GM23338 (cell line): ENCODE results near the gene SQSTM1. TPM values are rescaled to one million over a fixed set of nuclear protein-coding genes. Genes with fewer than 3 reads are reported as not detected.

Experiments used
- ATAC-seq: fragments of 200-7000 bp; cut with Tn5 transposase; 3 replicates; pipeline ENCODE4 v1.9.1; 2020
- DNase-seq: peaks from one replicate; pipeline ENCODE4 v3.0.0-alpha.2; 2015; ENCODE audit warnings: low spot score
- H2AFZ ChIP-seq: fragments of 200-600 bp; sonication (generic); 2 replicates; pipeline ENCODE4 v1.8.0; 2016; ENCODE audit warnings: antibody characterized with exemption, mild to moderate bottlenecking, moderate library complexity
- H3F3A ChIP-seq: fragments of 200-600 bp; sonication (generic); replicated peaks from 2 replicates; pipeline ENCODE4 v1.8.0; 2017; ENCODE audit warnings: antibody characterized with exemption, mixed run types, low read depth
- H3K27ac ChIP-seq: fragments of 200-600 bp; sonication (generic); 2 replicates; pipeline ENCODE4 v1.6.1; 2016; ENCODE audit warnings: low read depth
- H3K27me3 ChIP-seq: fragments of 200-600 bp; sonication (generic); 2 replicates; pipeline ENCODE4 v1.8.0; 2016; ENCODE audit warnings: mild to moderate bottlenecking, mixed run types, moderate library complexity; ENCODE audit not compliant: insufficient read depth
- H3K36me3 ChIP-seq: fragments of 200-600 bp; sonication (generic); 2 replicates; pipeline ENCODE4 v1.8.0; 2016; ENCODE audit warnings: mild to moderate bottlenecking; ENCODE audit not compliant: insufficient read depth
- H3K4me1 ChIP-seq: fragments of 200-600 bp; sonication (generic); 2 replicates; pipeline ENCODE4 v1.8.0; 2016; ENCODE audit warnings: mild to moderate bottlenecking, moderate library complexity; ENCODE audit not compliant: insufficient read depth
- H3K4me2 ChIP-seq: fragments of 200-600 bp; sonication (generic); 2 replicates; pipeline ENCODE4 v1.7.1; 2017; ENCODE audit warnings: mixed run types
- H3K4me3 ChIP-seq: fragments of 200-600 bp; sonication (generic); 2 replicates; pipeline ENCODE4 v1.6.1; 2016; ENCODE audit warnings: mixed run types
- H3K79me2 ChIP-seq: fragments of 200-600 bp; sonication (generic); replicated peaks from 2 replicates; pipeline ENCODE4 v1.8.0; 2017; ENCODE audit warnings: mild to moderate bottlenecking; ENCODE audit not compliant: insufficient read depth
- H3K9me2 ChIP-seq: fragments of 200-600 bp; sonication (generic); 2 replicates; pipeline ENCODE4 v1.8.0; 2017; ENCODE audit not compliant: insufficient read depth
- H4K20me1 ChIP-seq: fragments of 200-600 bp; sonication (generic); replicated peaks from 2 replicates; pipeline ENCODE4 v1.8.0; 2017; ENCODE audit warnings: mild to moderate bottlenecking; ENCODE audit not compliant: insufficient read depth
- H3K27ac Mint-ChIP-seq: 2 replicates; pipeline ENCODE4 v1.8.0; 2020; ENCODE audit warnings: inconsistent platforms, mild to moderate bottlenecking, moderate library complexity, mixed read lengths
- H3K27me3 Mint-ChIP-seq: 3 replicates; pipeline ENCODE4 v1.8.0; 2022; ENCODE audit warnings: low read depth, mild to moderate bottlenecking, moderate library complexity, mixed read lengths, inconsistent platforms; ENCODE audit not compliant: insufficient read depth, poor library complexity
- H3K36me3 Mint-ChIP-seq: 3 replicates; pipeline ENCODE4 v1.8.0; 2021; ENCODE audit warnings: low read depth, mild to moderate bottlenecking, inconsistent platforms, moderate library complexity, mixed read lengths
- H3K4me1 Mint-ChIP-seq: 3 replicates; pipeline ENCODE4 v1.8.0; 2020; ENCODE audit warnings: mild to moderate bottlenecking, inconsistent platforms, mixed read lengths
- H3K4me3 Mint-ChIP-seq: 3 replicates; pipeline ENCODE4 v1.8.0; 2021; ENCODE audit warnings: moderate library complexity, mild to moderate bottlenecking, inconsistent platforms, mixed read lengths
- H3K9me3 Mint-ChIP-seq: 3 replicates; pipeline ENCODE4 v1.8.0; 2020; ENCODE audit warnings: moderate library complexity, mild to moderate bottlenecking, inconsistent platforms, mixed read lengths
- CREB1 ChIP-seq: fragments of 250-450 bp; sonication (Bioruptor Pico); IDR thresholded peaks from 2 replicates; pipeline ENCODE4 v1.5.0; 2020; ENCODE audit warnings: low read depth, mild to moderate bottlenecking, moderate library complexity
- EZH2 ChIP-seq: fragments of 200-600 bp; sonication (generic); IDR thresholded peaks from one replicate; pipeline ENCODE4 v1.8.0; 2017; ENCODE audit warnings: antibody characterized with exemption, mild to moderate bottlenecking, low read depth; ENCODE audit not compliant: unreplicated experiment
- EZH2phosphoT487 ChIP-seq: fragments of 200-600 bp; sonication (generic); IDR thresholded peaks from one replicate; pipeline ENCODE4 v1.8.1; 2018; ENCODE audit warnings: antibody characterized with exemption; ENCODE audit not compliant: unreplicated experiment
- JUNB ChIP-seq: IDR thresholded peaks from one replicate; pipeline ENCODE4 v1.6.1; 2016; ENCODE audit warnings: antibody characterized with exemption; ENCODE audit not compliant: unreplicated experiment
- NANOG ChIP-seq: IDR thresholded peaks from 2 replicates; pipeline ENCODE4 v1.6.1; 2016; ENCODE audit warnings: antibody characterized with exemption, borderline replicate concordance
- POLR2AphosphoS5 ChIP-seq: IDR thresholded peaks from 2 replicates; pipeline ENCODE4 v1.6.1; 2016; ENCODE audit warnings: antibody characterized with exemption, low read depth
- STAT1 ChIP-seq: IDR thresholded peaks from one replicate; pipeline ENCODE4 v1.6.1; 2016; ENCODE audit warnings: antibody characterized with exemption; ENCODE audit not compliant: unreplicated experiment
- ZNF114 ChIP-seq: fragments of 250-450 bp; sonication (Bioruptor Pico); IDR thresholded peaks from 2 replicates; pipeline ENCODE4 v1.5.0; 2020; ENCODE audit warnings: mild to moderate bottlenecking, moderate library complexity
- ZNF331 ChIP-seq: fragments of 250-450 bp; sonication (Bioruptor Pico); IDR thresholded peaks from 2 replicates; pipeline ENCODE4 v1.5.0; 2020; ENCODE audit warnings: low read depth, mild to moderate bottlenecking, moderate library complexity
- polyA plus RNA-seq: library from polyadenylated mRNA; unstranded; fragments of >200 nt; fragmentation: Nextera tagmentation; extraction: Ambion mirVana; gene quantifications from 2 replicates; pipeline ENCODE4 v1.2.1, GENCODE V29; 2016
- total RNA-seq: library from RNA; depleted of rRNA; stranded (reverse); fragments of >200 nt; shearing (Covaris generic); gene quantifications from 2 replicates; pipeline ENCODE4 v1.2.3, GENCODE V29; 2014
- TF ChIP-seq, protein P1 (sequence below): IDR thresholded peaks from 2 replicates; pipeline ENCODE4 v1.6.1; 2016; ENCODE audit warnings: antibody characterized with exemption
- TF ChIP-seq, protein P2 (sequence below): IDR thresholded peaks from one replicate; pipeline ENCODE4 v1.6.1; 2018; ENCODE audit warnings: antibody characterized with exemption; ENCODE audit not compliant: unreplicated experiment
- TF ChIP-seq, protein P3 (sequence below), 2 experiments: fragments of 200-600 bp in 1 of 2; sonication (generic) in 1 of 2; conservative IDR thresholded peaks; 2 replicates each; pipeline versions ENCODE4 v1.5.1 to v1.6.1; 2016 to 2017; ENCODE audit warnings: antibody characterized with exemption in 2 of 2, low read depth in 2 of 2, mild to moderate bottlenecking in 2 of 2, moderate library complexity in 1 of 2
- TF ChIP-seq, protein P4 (sequence below): fragments of 250-450 bp; sonication (Bioruptor Pico); IDR thresholded peaks from 2 replicates; pipeline ENCODE4 v1.5.0; 2020; ENCODE audit warnings: mild to moderate bottlenecking, moderate library complexity

SQSTM1 gene
- total and polyA plus RNA-seq, 2 experiments from 2014 or later = 58.0 to 92.6 TPM

DNA sequence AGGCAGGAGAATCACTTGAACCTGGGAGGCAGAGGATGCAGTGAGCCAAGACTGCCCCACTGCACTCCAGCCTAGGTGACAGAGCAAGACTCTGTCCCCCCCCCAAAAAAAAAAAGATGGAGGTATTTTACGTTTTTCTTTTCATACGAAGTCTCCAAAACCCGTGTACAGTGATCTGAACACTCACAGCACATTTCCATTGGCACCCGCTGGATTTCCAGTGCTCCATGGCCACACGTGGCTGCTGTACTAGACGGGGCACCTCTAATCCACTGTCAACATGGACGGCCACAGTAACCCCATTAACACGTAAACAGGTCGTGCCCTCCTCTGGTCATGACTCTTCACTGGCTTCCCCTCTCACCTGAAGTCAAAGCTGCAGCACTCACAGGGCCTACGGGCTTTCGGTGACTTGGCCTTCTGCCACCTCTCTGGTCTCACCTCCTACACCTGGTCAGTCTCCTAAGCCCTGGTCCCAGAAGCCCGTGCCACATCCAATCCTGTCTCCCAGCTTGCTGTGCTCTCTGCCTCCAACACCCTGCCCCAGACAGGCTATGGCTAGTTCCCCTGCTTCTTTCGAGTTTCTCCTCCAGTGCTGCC lies 64.9 kb downstream of the SQSTM1 start:
- Histone ChIP-seq H3K9me2 (0 out of 2 replicates have a peak, but pooled peaks cover 2% of the 10 kb centered on the region), H3K27me3 (no peaks in the 10 kb centered on the region), H3K4me2 (no peak overlapping the region), H3K36me3 (peaks cover 24% of the 10 kb centered on the region), H3K4me1 (no peaks in the 10 kb centered on the region), H3F3A (no peaks in the 10 kb centered on the region), H3K79me2 (no peaks in the 10 kb centered on the region), H2AFZ (no peak overlapping the region), H3K4me3 (no peak overlapping the region), H4K20me1 (no peaks in the 10 kb centered on the region), H3K27ac (no peak overlapping the region)
- TF ChIP-seq JUNB = no peak
- TF ChIP-seq, protein P1, sequence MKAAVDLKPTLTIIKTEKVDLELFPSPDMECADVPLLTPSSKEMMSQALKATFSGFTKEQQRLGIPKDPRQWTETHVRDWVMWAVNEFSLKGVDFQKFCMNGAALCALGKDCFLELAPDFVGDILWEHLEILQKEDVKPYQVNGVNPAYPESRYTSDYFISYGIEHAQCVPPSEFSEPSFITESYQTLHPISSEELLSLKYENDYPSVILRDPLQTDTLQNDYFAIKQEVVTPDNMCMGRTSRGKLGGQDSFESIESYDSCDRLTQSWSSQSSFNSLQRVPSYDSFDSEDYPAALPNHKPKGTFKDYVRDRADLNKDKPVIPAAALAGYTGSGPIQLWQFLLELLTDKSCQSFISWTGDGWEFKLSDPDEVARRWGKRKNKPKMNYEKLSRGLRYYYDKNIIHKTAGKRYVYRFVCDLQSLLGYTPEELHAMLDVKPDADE = no peak
- no peak for TF ChIP-seq POLR2AphosphoS5
- TF ChIP-seq STAT1 = no peak
- TF ChIP-seq NANOG = no peak
- no peak for TF ChIP-seq ZNF114
- TF ChIP-seq, protein P2, sequence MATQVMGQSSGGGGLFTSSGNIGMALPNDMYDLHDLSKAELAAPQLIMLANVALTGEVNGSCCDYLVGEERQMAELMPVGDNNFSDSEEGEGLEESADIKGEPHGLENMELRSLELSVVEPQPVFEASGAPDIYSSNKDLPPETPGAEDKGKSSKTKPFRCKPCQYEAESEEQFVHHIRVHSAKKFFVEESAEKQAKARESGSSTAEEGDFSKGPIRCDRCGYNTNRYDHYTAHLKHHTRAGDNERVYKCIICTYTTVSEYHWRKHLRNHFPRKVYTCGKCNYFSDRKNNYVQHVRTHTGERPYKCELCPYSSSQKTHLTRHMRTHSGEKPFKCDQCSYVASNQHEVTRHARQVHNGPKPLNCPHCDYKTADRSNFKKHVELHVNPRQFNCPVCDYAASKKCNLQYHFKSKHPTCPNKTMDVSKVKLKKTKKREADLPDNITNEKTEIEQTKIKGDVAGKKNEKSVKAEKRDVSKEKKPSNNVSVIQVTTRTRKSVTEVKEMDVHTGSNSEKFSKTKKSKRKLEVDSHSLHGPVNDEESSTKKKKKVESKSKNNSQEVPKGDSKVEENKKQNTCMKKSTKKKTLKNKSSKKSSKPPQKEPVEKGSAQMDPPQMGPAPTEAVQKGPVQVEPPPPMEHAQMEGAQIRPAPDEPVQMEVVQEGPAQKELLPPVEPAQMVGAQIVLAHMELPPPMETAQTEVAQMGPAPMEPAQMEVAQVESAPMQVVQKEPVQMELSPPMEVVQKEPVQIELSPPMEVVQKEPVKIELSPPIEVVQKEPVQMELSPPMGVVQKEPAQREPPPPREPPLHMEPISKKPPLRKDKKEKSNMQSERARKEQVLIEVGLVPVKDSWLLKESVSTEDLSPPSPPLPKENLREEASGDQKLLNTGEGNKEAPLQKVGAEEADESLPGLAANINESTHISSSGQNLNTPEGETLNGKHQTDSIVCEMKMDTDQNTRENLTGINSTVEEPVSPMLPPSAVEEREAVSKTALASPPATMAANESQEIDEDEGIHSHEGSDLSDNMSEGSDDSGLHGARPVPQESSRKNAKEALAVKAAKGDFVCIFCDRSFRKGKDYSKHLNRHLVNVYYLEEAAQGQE = no peak
- TF ChIP-seq, protein P3, sequence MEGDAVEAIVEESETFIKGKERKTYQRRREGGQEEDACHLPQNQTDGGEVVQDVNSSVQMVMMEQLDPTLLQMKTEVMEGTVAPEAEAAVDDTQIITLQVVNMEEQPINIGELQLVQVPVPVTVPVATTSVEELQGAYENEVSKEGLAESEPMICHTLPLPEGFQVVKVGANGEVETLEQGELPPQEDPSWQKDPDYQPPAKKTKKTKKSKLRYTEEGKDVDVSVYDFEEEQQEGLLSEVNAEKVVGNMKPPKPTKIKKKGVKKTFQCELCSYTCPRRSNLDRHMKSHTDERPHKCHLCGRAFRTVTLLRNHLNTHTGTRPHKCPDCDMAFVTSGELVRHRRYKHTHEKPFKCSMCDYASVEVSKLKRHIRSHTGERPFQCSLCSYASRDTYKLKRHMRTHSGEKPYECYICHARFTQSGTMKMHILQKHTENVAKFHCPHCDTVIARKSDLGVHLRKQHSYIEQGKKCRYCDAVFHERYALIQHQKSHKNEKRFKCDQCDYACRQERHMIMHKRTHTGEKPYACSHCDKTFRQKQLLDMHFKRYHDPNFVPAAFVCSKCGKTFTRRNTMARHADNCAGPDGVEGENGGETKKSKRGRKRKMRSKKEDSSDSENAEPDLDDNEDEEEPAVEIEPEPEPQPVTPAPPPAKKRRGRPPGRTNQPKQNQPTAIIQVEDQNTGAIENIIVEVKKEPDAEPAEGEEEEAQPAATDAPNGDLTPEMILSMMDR (conservative IDR thresholded peaks at IDR 0.05; ENCODE audit: low read depth in 2 of 2) = no peak
- TF ChIP-seq EZH2phosphoT487 = no peak
- TF ChIP-seq EZH2 = no peak
- TF ChIP-seq, protein P4, sequence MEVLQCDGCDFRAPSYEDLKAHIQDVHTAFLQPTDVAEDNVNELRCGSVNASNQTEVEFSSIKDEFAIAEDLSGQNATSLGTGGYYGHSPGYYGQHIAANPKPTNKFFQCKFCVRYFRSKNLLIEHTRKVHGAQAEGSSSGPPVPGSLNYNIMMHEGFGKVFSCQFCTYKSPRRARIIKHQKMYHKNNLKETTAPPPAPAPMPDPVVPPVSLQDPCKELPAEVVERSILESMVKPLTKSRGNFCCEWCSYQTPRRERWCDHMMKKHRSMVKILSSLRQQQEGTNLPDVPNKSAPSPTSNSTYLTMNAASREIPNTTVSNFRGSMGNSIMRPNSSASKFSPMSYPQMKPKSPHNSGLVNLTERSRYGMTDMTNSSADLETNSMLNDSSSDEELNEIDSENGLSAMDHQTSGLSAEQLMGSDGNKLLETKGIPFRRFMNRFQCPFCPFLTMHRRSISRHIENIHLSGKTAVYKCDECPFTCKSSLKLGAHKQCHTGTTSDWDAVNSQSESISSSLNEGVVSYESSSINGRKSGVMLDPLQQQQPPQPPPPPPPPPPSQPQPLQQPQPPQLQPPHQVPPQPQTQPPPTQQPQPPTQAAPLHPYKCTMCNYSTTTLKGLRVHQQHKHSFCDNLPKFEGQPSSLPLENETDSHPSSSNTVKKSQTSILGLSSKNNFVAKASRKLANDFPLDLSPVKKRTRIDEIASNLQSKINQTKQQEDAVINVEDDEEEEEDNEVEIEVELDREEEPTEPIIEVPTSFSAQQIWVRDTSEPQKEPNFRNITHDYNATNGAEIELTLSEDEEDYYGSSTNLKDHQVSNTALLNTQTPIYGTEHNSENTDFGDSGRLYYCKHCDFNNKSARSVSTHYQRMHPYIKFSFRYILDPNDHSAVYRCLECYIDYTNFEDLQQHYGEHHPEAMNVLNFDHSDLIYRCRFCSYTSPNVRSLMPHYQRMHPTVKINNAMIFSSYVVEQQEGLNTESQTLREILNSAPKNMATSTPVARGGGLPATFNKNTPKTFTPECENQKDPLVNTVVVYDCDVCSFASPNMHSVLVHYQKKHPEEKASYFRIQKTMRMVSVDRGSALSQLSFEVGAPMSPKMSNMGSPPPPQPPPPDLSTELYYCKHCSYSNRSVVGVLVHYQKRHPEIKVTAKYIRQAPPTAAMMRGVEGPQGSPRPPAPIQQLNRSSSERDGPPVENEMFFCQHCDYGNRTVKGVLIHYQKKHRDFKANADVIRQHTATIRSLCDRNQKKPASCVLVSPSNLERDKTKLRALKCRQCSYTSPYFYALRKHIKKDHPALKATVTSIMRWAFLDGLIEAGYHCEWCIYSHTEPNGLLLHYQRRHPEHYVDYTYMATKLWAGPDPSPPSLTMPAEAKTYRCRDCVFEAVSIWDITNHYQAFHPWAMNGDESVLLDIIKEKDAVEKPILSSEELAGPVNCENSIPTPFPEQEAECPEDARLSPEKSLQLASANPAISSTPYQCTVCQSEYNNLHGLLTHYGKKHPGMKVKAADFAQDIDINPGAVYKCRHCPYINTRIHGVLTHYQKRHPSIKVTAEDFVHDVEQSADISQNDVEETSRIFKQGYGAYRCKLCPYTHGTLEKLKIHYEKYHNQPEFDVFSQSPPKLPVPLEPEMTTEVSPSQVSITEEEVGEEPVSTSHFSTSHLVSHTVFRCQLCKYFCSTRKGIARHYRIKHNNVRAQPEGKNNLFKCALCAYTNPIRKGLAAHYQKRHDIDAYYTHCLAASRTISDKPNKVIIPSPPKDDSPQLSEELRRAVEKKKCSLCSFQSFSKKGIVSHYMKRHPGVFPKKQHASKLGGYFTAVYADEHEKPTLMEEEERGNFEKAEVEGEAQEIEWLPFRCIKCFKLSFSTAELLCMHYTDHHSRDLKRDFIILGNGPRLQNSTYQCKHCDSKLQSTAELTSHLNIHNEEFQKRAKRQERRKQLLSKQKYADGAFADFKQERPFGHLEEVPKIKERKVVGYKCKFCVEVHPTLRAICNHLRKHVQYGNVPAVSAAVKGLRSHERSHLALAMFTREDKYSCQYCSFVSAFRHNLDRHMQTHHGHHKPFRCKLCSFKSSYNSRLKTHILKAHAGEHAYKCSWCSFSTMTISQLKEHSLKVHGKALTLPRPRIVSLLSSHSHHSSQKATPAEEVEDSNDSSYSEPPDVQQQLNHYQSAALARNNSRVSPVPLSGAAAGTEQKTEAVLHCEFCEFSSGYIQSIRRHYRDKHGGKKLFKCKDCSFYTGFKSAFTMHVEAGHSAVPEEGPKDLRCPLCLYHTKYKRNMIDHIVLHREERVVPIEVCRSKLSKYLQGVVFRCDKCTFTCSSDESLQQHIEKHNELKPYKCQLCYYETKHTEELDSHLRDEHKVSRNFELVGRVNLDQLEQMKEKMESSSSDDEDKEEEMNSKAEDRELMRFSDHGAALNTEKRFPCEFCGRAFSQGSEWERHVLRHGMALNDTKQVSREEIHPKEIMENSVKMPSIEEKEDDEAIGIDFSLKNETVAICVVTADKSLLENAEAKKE (CRISPR knock-in tag) = no peak
- no peak for TF ChIP-seq CREB1
- no peak for TF ChIP-seq ZNF331
- Mint-ChIP-seq H3K36me3 (peaks cover 71% of the 10 kb centered on the region), H3K4me3 (no peak overlapping the region), H3K9me3 (peaks cover 39% of the 10 kb centered on the region), H3K27me3 (peaks cover 3% of the 10 kb centered on the region), H3K27ac (no peak overlapping the region), H3K4me1 (no peaks in the 10 kb centered on the region)
- no peak for DNase-seq
- ATAC-seq = no peak
